HG03439 (cell line): ENCODE results near the gene SH3RF3.
A peak's percentile ranks its signal among the peaks of the same experiment; 100 is the strongest.
"Not testable (repeated sequence)": the region's sequence is repeated elsewhere in the genome, so short reads cannot be mapped to it uniquely, and the experiment has no call there.

ENCODE experiments used
- ATAC-seq: cut with Tn5 transposase; IDR thresholded peaks from one replicate; pipeline ENCODE4 v1.9.1; 2021; ENCODE audit warnings: mild to moderate bottlenecking, moderate library complexity; ENCODE audit not compliant: unreplicated experiment

The SH3RF3 gene

DNA sequence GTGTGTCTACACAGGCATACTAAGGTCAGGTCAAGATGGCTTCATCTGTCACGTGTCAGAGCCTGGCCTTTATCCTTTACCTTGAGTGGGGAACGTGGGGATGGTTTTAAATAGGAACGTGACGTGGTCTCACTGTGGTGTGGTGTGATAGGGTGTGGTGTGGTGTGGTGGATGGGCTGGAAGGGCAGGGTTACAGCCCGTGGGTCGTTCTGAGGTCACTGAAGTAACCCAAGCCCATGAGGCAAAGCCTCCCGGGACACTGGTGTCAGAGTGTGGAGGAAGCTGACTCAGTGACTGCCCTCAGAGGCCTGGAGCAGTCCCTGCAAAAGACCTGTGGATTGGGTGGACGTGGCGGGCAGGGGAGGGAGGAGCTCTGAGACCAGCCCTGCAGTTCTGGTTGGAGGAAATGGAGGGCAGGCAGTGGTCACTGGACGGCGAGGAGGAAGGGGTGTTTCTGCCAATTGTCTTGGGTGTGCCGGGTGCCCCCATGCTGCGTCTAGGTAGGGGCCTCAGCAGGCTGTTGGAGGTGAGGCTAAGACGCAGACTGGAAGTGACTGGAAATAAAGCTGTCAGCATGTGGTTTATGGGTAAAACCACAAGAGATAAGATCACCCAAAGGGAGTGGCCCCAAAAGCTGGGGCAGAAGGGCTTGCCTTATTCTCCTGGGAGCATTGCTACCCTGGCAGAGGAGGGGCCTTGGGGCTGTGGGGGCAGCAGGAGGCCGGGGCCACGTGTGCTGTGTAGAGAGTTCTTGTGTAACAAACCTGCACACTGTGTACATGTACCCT lies 84.8 kb downstream of the SH3RF3 start:
- ATAC-seq: peak; percentile 54

DNA sequence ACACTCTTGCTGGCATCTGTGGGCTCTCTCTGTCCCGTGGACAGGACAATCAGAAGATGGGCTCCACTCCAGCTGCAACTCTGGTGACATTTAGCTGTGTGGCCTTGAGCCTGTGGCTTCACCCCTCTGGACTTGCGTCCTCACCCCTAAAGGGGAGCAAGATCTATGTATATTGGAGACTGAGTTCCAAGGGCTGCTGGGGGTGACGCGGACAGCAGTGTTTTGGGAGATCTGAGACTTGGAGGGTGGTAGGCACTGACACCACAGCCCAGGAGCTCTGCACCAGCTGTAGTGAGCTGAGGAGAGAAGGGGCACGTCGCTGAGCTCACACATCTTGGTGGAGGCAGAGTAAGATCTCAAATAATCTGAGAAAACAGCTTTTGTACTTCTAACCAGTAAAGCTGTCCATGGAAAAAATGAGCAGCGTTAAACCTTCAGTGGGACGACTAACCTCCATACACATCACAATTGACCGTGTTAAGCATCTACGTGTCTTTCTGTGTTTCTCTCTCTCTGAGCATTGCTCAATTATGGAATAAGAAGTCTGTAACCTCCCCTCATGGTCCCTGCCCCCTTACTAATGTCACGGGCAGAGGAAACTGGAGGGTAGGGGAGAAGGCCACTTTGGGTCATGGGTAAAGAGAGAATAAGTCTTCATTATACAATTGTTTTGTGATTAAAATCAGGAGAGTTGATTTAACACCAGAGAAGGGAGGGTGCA lies 85.8 kb downstream of the SH3RF3 start:
- ATAC-seq: no peak

DNA sequence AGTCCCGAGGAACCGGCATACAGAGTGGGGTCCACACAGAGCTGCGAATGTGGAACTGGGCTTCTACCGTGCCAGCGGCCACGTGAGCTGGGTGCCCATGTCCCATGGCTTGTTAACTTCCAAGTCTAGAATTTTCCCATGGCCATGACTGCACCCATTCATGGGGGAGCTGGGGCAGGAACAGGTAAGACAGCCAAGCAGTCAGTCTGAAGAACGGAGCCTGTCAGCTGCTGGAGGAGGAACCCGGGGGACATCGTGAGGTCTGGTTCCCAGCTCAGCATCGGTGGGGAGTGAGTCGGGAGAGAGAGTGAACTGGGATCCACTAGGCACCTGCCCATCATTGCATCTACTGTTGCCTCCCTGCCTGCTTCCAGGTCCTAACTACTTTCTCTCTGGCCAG lies 86.9 kb downstream of the SH3RF3 start:
- ATAC-seq: no peak

DNA sequence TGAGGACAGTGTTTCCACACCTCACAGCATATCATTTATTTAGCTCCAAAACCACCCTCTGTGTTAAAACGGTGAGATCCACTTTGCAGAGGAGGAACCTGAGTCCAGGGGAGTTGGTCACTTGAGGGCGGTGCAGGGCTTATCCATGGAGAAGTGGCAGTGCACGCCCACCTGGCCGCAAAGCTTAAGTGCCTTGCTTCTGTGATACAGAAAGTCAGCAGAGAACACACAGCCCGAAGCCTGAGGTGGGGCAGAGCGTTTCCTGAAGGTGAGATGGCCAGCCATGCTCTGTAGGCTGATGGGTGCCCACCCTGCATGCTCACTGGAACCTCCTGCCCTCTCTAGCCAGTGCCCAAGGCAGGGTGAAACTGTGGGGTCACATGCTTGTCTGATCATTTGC lies 87.3 kb downstream of the SH3RF3 start:
- ATAC-seq: no peak

DNA sequence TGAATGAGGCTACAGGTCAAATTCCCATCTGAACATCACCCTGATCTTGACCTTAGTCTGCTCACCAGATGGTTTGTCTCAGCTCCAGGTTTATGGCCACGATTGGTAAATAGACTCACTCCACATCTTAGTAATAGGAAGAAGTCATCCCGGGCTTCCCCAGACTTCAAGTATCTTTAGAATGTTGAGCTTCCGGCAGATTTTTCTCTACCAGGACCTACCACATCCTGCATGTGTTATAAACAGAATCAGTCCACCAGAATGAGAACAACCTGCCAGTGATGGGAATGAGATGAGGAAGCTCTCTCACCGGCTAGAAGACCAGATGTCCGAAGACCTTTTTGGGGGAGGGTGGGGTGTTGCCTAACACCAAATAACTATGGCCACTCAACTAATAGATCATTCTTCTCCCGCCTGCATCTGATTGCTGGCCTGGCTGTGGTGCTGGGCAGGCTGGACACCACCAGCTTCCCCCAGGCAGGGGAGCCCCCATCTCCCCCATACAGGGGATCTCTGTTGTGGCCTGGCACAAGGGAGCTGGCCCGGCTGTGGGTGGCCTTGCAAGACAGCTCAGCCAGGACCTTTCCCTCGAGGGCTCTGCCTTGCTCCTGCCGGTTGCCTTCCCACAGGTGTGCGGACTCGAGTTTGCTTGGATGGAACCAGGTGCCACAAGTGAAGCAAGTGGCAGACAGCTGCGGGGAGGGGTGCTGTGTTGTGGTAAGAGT lies 88.5 kb downstream of the SH3RF3 start:
- no peak for ATAC-seq

DNA sequence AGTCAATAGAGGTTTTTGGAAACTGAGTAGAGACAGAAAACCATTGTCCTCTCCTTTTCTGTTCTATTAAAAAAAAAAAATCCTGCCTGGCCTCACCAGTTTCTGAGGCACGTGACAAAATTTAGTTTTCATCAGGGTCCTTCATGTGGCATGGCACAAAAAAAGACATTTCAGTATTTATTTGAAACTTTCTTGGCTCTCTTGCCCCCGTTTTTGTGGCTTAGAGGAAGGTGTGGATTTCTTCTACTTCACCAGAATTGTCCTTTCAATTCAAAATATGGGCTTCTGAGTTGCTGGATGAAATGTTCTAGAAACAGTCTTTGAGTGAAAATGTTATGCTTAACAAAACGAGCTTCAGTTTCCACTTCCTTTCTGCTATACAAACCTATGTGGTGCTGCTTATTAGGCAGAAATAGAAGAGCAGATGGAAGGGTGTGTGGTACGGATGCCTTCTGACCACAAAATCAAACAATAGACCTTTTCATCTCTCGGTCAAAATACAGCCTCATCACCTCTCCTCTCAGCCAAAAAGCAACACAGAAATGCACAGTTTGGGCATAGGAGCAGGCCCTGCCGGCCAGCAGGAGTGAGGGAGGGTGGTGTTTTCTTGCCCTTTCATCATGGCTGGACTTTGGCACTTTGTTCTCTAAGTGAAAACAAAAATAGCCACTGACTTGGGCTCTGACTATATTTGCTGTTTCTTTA lies 89.2 kb downstream of the SH3RF3 start:
- no peak for ATAC-seq

DNA sequence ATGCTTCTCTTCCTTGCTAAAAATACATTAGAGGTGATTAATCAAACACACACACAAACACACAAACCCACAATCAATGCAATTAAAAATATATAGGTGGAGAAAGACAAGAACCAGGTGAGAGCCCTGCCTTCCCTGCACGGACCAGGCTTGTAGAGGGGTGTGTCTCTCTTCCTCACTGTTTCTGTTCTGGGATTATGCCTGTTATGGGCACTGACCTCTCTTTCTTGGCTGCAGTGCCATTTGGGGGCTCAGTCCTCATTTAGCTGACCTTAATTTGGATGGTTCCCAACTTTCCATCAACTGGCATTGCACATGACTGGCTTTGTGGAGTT lies 89.8 kb downstream of the SH3RF3 start:
- no peak for ATAC-seq

DNA sequence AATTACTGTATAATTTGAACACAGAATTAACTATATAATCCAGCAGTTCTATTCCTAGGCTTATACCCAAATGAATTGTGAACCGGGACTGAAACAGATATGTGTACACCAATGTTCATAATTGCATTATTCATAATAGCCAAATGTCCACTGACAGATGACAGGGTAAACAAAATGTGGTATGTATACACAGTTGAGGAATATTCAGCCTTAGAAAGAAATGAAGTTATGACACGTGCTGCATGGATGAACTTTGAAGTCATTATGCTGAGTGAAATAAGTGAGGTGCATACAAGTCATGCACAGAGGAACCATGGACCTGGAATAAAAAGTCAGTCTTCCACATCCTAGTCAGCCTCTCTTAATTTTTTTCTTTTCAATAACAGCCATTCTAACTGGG lies 91.9 kb downstream of the SH3RF3 start:
- no peak for ATAC-seq

DNA sequence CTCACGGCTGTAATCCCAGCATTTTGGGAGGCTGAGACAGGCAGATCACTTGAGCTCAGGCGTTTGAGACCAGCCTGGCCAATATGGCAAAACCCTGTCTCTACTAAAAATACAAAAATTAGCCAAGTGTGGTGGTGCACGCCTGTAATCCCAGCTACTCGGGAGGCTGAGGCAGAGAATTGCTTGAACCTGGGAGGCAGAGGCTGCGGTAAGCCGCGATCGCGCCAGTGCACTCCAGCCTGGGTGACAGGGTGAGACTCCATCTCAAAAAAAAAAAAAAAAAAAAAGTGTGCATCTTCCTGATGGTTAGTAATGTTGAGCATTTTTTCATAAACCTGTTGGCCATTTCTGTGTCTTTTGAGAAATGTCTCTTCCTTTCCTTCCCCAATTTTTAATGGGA lies 92.3 kb downstream of the SH3RF3 start:
- not testable (repeated sequence) for ATAC-seq

DNA sequence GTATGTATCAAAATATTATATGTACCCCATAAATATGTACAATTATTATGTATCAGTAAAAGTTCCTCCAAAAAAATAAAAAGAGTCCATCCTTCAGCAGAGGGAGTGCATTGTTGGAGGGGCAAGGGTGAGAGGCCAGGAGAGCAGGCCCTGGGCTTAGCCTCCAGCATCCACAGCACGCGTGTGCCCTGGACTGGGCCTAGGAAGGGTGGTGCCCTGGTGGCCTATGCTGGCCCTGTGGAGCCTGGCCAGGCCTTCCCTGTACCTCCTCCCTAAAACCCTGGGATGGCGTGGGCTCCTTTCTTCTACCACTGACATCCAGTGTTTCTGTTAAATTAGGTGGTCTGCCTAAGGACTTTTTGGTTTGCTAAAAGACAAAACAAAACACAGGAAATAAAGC lies 93.4 kb downstream of the SH3RF3 start:
- no peak for ATAC-seq

DNA sequence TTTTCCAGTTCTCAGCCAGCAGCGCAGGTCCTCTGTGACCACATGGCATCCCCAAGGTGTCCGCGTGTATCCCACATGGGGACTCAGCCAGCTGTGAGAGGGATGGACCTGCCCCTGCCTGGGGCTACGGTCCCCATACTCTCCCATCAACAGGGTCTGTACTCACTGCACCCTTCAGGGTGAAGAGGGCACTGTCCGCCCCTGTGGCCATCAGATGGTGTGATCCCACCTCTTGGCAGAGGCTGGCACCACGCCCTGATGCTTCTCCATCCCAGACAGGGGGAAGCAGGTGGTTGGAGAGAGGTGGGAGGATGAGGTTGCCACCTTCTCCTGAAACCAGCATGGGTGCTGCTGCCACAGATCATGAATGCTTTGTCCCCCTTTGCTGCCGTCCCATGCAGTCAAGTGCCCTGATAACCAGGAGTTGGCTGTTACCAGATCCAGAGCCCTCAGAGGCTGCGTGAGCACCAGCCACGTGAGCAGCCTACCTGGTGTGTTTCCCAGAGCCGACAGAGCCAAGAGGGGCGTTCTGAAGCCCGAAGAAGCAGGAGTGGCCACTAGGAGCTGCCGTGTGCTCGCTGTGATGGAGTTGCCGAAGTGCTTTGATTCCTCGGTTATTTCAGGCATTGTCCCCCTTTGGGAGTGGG lies 93.9 kb downstream of the SH3RF3 start:
- no peak for ATAC-seq

DNA sequence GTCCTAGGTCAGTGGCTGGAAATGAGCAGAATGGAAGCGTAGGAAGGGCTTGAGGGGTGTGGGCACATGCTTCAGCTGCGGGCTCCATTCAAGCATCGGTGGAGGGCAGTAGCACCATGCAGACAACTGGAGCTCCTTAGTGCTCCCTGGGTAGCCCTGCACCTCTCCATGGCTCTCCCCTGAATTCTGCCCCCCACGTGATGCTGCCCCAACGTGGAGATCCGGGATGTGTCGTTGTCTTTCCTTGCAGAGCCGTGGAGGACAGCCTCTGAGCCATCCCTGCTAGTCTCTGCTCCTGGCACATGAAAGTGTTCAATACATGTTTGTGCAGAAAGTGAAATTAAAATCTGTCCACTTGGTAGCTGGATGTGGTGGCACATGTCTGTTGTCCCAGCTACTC lies 94.5 kb downstream of the SH3RF3 start:
- no peak for ATAC-seq

DNA sequence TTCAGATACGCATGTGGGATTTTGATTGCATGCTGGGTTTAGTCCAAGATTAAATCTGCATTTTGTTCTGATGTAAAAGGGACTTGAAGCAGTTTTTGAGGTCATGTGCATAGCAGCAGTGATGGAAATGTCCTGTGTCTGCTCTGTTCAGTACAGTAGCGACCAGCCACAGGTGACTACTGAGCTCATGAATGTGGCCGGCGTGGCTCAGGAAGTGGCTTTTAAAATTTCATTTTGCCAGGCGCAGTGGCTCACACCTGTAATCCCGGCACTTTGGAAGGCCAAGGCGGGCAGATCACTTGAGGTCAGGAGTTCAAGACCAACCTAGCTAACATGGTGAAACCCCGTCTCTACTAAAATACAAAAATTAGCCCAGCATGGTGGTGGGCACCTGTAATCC lies 95.3 kb downstream of the SH3RF3 start:
- not testable (repeated sequence) for ATAC-seq

DNA sequence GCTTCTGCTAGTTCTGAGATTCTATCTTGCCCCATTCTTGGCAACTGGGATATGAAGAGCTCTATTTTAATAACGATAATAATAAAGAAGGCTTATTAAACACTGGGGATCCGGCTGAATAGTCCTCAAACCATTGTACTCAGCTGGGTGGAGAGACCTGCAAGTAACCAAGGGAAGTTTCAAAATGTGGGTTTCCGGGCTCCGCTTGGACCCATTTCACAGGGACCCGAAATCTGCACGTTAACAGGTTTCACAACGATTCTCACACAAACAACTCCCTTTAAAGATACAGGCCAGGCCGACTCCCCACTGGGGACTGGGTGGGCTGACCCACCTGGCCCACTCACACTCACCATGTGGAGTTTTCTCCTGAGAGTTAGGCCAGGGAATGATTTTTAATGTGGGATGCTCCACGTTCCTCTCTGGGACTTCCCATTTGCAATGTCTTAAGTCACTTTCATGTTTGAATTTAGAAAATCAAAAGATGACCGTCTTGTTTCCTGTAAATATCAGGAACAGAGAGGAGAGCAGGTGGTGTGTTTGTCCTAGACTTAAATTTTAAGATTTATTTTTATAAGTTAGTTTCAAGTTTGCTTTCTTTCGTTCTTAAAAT lies 96.3 kb downstream of the SH3RF3 start:
- no peak for ATAC-seq

DNA sequence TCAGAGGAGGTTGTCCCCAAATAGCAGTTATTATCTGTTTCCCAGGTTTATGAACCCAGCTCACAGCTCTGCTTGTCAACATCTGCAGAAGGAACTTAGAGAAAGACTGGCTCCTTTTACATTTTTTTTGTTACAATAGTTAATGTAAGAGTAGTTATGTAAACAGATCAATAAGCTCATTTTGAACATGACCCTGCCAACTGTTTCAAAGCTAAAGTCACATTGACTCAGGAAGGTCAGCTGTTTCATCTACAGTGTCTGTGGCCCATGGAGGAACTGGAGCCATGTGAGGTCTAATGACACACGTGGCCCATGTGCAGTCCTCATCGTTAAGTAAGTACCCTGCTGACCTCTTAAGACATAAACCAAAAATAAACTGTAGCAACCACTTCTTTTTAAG lies 97.1 kb downstream of the SH3RF3 start:
- ATAC-seq: no peak

DNA sequence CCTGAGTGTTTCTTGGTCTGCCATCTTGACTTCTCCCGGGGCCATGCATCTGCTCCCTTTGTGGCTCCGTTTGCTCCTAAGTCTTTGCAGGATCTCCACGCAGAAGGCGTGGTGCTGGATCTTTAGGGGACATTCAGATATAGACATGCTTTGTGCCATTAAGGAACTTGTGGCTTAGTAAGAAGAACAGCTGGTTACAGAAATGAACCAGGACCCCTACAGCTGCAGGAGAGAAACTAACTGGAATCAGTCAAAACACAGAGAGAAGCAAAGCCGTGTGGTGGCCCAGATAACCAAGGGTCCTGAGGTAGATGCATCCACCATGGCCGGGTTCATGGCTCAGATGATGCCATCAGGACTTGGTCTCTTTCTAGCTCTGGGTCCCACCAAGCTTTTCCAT lies 97.6 kb downstream of the SH3RF3 start:
- ATAC-seq: no peak

DNA sequence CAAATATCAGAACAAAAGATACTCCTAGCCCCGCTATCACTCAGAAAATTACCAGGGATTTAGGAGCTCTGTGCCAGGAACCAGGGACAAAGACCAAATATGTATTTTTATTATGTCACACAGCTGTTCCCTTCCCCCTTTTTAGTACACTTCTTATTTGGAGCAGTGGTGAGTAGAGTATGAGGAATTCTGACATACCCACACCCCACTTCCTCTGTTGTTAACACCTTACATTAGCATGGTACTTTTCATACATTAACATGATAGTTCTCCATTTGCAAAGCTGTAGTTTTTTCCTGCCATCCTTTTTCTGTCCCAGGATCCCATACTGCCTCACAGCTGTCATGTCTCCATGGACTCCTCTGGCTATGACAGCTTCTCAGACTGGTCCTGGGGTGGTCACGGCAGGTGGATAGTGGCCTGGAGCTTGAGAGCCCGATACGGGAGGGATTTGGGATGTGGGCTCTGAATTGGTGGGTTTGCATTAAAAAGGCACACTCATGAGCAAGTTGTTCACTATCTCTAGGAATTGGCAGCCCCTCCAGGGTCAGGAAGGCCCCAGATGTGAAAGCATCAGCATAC lies 100.2 kb downstream of the SH3RF3 start:
- no peak for ATAC-seq

DNA sequence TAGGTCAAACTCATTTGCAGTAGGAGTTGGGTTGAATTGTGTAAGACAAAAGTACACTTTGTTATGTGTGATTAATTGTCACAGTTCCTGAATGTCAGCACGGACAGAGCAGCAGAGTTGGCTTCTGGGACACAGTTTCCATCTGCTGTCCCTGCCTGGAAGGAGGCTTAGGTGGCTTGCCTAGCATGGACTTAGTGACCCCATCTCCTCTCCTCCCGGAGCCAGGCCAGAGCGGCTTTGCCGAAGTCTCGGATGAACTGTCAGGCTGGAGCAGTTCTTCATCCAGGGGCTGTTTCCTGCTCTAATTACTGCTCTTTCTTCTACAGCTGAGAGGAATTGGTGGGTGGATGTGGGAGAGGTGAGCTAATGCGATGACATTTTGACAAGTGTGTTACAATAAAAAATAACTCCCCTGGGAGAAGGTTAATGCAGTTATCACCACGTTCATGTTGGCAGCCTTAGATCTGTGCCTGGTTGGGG lies 102.0 kb downstream of the SH3RF3 start:
- ATAC-seq: no peak

DNA sequence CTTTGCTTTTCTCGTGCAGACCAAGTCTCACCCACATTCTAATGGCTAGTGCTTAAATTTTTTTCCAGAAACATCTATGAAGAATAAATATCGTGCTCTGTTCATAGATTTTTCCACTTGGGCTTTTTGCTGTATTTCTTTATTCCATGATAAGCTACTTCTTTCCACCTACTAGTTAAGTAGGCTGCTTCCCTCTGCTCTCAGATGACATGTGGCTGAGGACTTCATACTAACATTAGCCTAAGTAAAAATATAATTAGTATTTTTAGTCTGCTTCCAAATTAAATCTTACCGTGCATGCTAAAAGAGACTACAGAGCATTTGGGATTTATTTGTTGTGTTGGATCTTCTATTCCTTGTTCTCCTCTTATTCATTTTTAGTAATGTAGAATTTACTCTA lies 102.4 kb downstream of the SH3RF3 start:
- no peak for ATAC-seq
